HepG2 (cell line): ENCODE results near the gene CTSS. TPM values are rescaled to one million over a fixed set of nuclear protein-coding genes. Genes with fewer than 3 reads are reported as not detected.

Experiments used
- ATAC-seq: fragments of 200-7000 bp; cut with Tn5 transposase; 3 replicates; pipeline ENCODE4 v1.9.1; 2020; ENCODE audit warnings: mild to moderate bottlenecking, moderate library complexity
- BruUV-seq: library from RNA; stranded (reverse); fragments of 400-500 nt; replicated peaks from 2 replicates; lab custom pipeline; 2021; lab: Mats Ljungman, UMichigan
- CTCF ChIA-PET: fragments of 300-600 bp; formaldehyde crosslinking; extraction: SDS; loops from one replicate; lab custom pipeline; 2021; ENCODE audit warnings: low total read pairs, inconsistent platforms, low intra/inter-chr PET ratio; lab: Yijun Ruan, JAX
- POLR2A ChIA-PET: fragments of 350-600 bp; sonication (Branson Sonifier 250); formaldehyde crosslinking; loops from one replicate; lab custom pipeline; 2020; ENCODE audit warnings: antibody characterized with exemption, inconsistent platforms; lab: Yijun Ruan, JAX
- DNase-seq: peaks from one replicate; pipeline ENCODE4 v3.0.0-alpha.2; 2015; ENCODE audit warnings: low spot score
- FAIRE-seq: peaks from 3 replicates; lab custom pipeline; 2011; peaks lifted over from hg19 to GRCh38; lab: Jason Lieb, UNC
- H2AFZ ChIP-seq: one replicate; pipeline ENCODE4 v1.6.1; 2011; ENCODE audit warnings: low read length, inconsistent platforms
- H3K27ac ChIP-seq: fragments of 300-600 bp; 3 replicates; pipeline ENCODE4 v1.8.0; 2011; ENCODE audit warnings: mixed run types, mild to moderate bottlenecking, mixed read lengths, low read length, inconsistent platforms; ENCODE audit not compliant: insufficient read depth; ENCODE audit errors: extremely low read length
- H3K27me3 ChIP-seq, 2 experiments: fragments of 200-600 bp in 1 of 2; 2 replicates in 1 of 2; 3 replicates in 1 of 2; pipeline versions ENCODE4 v1.6.0 to v1.8.0; 2011; ENCODE audit warnings: low read length in 2 of 2, mild to moderate bottlenecking in 2 of 2, moderate library complexity in 2 of 2, inconsistent platforms in 1 of 2; ENCODE audit not compliant: insufficient read depth in 2 of 2, control insufficient read depth in 1 of 2
- H3K36me3 ChIP-seq, 2 experiments: fragments of 200-600 bp in 1 of 2; replicated peaks in 1 of 2; 2 replicates in 1 of 2; 3 replicates in 1 of 2; pipeline versions ENCODE4 v1.5.1 to v1.8.0; 2011; ENCODE audit warnings: low read length in 2 of 2, inconsistent platforms in 1 of 2; ENCODE audit not compliant: insufficient read depth in 2 of 2, control insufficient read depth in 1 of 2
- H3K4me1 ChIP-seq: 2 replicates; pipeline ENCODE4 v1.5.1; 2012; ENCODE audit warnings: low read length, inconsistent platforms; ENCODE audit not compliant: insufficient read depth
- H3K4me2 ChIP-seq: 2 replicates; pipeline ENCODE4 v1.6.0; 2011; ENCODE audit warnings: low read depth, low read length, inconsistent platforms
- H3K4me3 ChIP-seq, 3 experiments: fragments of 200-600 bp in 1 of 3; sonication (generic), shearing (Covaris generic) in 1 of 3; replicated peaks in 1 of 3; 2 replicates each; pipeline ENCODE4 v1.5.1; 2011 to 2016; ENCODE audit warnings: low read length in 3 of 3, inconsistent platforms in 2 of 3, low read depth in 2 of 3, mild to moderate bottlenecking in 2 of 3, control low read depth in 1 of 3, mixed read lengths in 1 of 3; ENCODE audit not compliant: insufficient read depth in 1 of 3
- H3K79me2 ChIP-seq: one replicate; pipeline ENCODE4 v1.6.1; 2011; ENCODE audit warnings: low read length, inconsistent platforms; ENCODE audit not compliant: insufficient read depth
- H3K9ac ChIP-seq: 2 replicates; pipeline ENCODE4 v1.6.0; 2011; ENCODE audit warnings: mild to moderate bottlenecking, low read depth, low read length, inconsistent platforms; ENCODE audit not compliant: insufficient read depth
- H3K9me3 ChIP-seq: 2 replicates; pipeline ENCODE4 v1.5.1; 2012; ENCODE audit warnings: mild to moderate bottlenecking, low read length
- H4K20me1 ChIP-seq: 2 replicates; pipeline ENCODE4 v1.6.0; 2011; ENCODE audit warnings: inconsistent platforms, mild to moderate bottlenecking, low read length, moderate library complexity; ENCODE audit not compliant: insufficient read depth
- HNRNPH1 ChIP-seq: fragments of 200-400 bp; formaldehyde crosslinking; optimal IDR thresholded peaks from 2 replicates; pipeline ENCODE3; 2017; ENCODE audit warnings: mild to moderate bottlenecking, low read depth, low read length
- WGBS: methylation state at CpG from one replicate; pipeline ENCODE4 v1.1.6; 2017; ENCODE audit warnings: low lambda C conversion rate; 5-methylcytosine and 5-hydroxymethylcytosine counted together
- in situ Hi-C: cut with HindIII; loops from 2 replicates; pipeline ENCODE4 v1.10.0; 2017; ENCODE audit warnings: low pct_unique_long_range_greater_than_20kb; ENCODE audit not compliant: extremely low pct_ligation_motif_present
- intact Hi-C: fragments of 100-400 bp; cut with micrococcal nuclease; formaldehyde crosslinking; loops from one replicate; pipeline ENCODE4 v1.10.0; 2022; ENCODE audit not compliant: unreplicated experiment
- polyA plus RNA-seq, 8 experiments: library from polyadenylated mRNA; depleted of rRNA in 3 of 8; stranded (reverse) in 7 of 8; unstranded in 1 of 8; fragments of >200 nt; fragmentation: Illumina TruSeq in 4 of 8; extraction: Trizol in 4 of 8; gene quantifications; 2 replicates each; pipeline versions ENCODE4 v1.2.1 to v1.2.3, GENCODE V29; 2011 to 2016; ENCODE audit warnings: low read depth in 4 of 8, missing spikeins in 1 of 8, mixed read lengths in 1 of 8; ENCODE audit not compliant: insufficient read depth in 1 of 8
- total RNA-seq, 5 experiments: library from RNA; depleted of rRNA; stranded (reverse); fragments of >200 nt; fragmentation: Illumina TruSeq; extraction: Trizol; gene quantifications; 2 replicates each; pipeline ENCODE4 v1.2.3, GENCODE V29; 2016; ENCODE audit warnings: low read depth in 1 of 5
- TF ChIP-seq, protein P1 (sequence below): IDR thresholded peaks from 2 replicates; pipeline ENCODE4 v1.6.1; 2012; ENCODE audit warnings: low read depth, low read length, improper control_type of control experiment
- TF ChIP-seq, protein P2 (sequence below): sonication (generic); formaldehyde crosslinking; IDR thresholded peaks from 2 replicates; pipeline ENCODE4 v1.4.0; 2020; ENCODE audit warnings: mild to moderate bottlenecking, missing genetic modification reagents, borderline replicate concordance
- TF ChIP-seq, protein P3 (sequence below): sonication (generic); formaldehyde crosslinking; IDR thresholded peaks from 2 replicates; pipeline ENCODE4 v1.4.0; 2020; ENCODE audit warnings: mild to moderate bottlenecking, missing genetic modification reagents

Gene CTSS
- total and polyA plus RNA-seq, 2 of the 13 experiments (the other 11 are each of a cell fraction or from before 2014, with no cell fraction given) = 0.33 to 1.0 TPM

DNA sequence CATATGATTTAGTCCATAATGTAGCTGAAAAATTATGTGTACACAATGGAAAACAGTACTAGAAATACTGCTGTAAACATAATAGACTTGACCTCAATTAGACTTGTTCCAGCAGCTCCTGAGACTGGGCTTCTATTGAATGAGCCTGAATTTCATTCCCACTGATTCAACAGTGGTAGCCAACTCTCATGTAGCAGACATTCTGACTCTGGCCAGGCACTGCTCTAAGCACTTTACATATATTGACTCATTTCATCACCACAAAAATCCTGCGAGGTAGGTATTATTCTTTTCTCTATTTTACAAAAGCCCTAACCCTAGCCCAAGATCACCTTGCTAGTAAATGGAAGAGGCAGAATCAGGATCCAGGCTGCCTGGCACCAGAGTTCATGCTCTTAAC is 12.8 kb upstream of the CTSS start (continued):
- TF ChIP-seq, protein P1, sequence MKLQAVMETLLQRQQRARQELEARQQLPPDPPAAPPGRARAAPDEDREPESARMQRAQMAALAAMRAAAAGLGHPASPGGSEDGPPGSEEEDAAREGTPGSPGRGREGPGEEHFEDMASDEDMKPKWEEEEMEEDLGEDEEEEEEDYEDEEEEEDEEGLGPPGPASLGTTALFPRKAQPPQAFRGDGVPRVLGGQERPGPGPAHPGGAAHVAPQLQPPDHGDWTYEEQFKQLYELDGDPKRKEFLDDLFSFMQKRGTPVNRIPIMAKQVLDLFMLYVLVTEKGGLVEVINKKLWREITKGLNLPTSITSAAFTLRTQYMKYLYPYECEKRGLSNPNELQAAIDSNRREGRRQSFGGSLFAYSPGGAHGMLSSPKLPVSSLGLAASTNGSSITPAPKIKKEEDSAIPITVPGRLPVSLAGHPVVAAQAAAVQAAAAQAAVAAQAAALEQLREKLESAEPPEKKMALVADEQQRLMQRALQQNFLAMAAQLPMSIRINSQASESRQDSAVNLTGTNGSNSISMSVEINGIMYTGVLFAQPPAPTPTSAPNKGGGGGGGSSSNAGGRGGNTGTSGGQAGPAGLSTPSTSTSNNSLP = no peak
- TF ChIP-seq, protein P2, sequence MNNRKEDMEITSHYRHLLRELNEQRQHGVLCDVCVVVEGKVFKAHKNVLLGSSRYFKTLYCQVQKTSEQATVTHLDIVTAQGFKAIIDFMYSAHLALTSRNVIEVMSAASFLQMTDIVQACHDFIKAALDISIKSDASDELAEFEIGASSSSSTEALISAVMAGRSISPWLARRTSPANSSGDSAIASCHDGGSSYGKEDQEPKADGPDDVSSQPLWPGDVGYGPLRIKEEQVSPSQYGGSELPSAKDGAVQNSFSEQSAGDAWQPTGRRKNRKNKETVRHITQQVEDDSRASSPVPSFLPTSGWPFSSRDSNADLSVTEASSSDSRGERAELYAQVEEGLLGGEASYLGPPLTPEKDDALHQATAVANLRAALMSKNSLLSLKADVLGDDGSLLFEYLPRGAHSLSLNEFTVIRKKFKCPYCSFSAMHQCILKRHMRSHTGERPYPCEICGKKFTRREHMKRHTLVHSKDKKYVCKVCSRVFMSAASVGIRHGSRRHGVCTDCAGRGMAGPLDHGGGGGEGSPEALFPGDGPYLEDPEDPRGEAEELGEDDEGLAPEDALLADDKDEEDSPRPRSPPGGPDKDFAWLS (CRISPR knock-in tag) = no peak
- TF ChIP-seq HNRNPH1 = no peak
- TF ChIP-seq, all 625 proteins: peak for 0

DNA sequence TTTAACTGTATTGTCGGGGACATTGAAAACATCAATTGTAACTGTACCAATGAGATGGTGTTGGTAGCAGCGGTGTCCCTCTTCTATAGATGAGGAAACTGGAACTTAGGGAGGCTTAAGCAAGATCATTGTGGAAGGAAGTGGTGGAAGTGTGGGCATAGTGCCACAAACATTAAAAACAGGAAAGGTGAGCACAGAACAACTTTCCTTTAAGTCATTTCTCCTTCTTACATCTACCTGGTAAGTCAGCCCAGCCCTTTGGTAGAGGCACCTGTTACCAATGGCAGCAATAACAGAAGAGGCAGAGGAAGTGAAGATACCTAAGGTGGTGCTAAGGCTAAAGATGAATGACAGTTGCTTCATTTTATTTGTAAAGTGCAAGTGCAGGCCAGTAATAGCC is 12.0 kb upstream of the CTSS start:
- in situ Hi-C loops = no loop called here
- H4K20me1 ChIP-seq = no peaks in the 10 kb centered on the region
- no TSS peak for BruUV-seq
- DNase-seq (no peak), ATAC-seq (no peak), FAIRE-seq (no peak)
- H3K36me3 ChIP-seq = no peaks in the 10 kb centered on the region
- H3K4me1 ChIP-seq = no peaks in the 10 kb centered on the region
- POLR2A ChIA-PET = no interaction called here
- intact Hi-C loops = no loop called here
- H3K79me2 ChIP-seq = no peaks in the 10 kb centered on the region
- no peak overlapping the region for H3K27ac ChIP-seq
- no peak overlapping the region for H2AFZ ChIP-seq
- no peak overlapping the region for H3K9ac ChIP-seq
- no peaks in the 10 kb centered on the region for H3K9me3 ChIP-seq
- H3K4me3 ChIP-seq = no peak overlapping the region
- no peaks in the 10 kb centered on the region for H3K27me3 ChIP-seq
- H3K4me2 ChIP-seq = no peak overlapping the region
- TF ChIP-seq, protein P3, sequence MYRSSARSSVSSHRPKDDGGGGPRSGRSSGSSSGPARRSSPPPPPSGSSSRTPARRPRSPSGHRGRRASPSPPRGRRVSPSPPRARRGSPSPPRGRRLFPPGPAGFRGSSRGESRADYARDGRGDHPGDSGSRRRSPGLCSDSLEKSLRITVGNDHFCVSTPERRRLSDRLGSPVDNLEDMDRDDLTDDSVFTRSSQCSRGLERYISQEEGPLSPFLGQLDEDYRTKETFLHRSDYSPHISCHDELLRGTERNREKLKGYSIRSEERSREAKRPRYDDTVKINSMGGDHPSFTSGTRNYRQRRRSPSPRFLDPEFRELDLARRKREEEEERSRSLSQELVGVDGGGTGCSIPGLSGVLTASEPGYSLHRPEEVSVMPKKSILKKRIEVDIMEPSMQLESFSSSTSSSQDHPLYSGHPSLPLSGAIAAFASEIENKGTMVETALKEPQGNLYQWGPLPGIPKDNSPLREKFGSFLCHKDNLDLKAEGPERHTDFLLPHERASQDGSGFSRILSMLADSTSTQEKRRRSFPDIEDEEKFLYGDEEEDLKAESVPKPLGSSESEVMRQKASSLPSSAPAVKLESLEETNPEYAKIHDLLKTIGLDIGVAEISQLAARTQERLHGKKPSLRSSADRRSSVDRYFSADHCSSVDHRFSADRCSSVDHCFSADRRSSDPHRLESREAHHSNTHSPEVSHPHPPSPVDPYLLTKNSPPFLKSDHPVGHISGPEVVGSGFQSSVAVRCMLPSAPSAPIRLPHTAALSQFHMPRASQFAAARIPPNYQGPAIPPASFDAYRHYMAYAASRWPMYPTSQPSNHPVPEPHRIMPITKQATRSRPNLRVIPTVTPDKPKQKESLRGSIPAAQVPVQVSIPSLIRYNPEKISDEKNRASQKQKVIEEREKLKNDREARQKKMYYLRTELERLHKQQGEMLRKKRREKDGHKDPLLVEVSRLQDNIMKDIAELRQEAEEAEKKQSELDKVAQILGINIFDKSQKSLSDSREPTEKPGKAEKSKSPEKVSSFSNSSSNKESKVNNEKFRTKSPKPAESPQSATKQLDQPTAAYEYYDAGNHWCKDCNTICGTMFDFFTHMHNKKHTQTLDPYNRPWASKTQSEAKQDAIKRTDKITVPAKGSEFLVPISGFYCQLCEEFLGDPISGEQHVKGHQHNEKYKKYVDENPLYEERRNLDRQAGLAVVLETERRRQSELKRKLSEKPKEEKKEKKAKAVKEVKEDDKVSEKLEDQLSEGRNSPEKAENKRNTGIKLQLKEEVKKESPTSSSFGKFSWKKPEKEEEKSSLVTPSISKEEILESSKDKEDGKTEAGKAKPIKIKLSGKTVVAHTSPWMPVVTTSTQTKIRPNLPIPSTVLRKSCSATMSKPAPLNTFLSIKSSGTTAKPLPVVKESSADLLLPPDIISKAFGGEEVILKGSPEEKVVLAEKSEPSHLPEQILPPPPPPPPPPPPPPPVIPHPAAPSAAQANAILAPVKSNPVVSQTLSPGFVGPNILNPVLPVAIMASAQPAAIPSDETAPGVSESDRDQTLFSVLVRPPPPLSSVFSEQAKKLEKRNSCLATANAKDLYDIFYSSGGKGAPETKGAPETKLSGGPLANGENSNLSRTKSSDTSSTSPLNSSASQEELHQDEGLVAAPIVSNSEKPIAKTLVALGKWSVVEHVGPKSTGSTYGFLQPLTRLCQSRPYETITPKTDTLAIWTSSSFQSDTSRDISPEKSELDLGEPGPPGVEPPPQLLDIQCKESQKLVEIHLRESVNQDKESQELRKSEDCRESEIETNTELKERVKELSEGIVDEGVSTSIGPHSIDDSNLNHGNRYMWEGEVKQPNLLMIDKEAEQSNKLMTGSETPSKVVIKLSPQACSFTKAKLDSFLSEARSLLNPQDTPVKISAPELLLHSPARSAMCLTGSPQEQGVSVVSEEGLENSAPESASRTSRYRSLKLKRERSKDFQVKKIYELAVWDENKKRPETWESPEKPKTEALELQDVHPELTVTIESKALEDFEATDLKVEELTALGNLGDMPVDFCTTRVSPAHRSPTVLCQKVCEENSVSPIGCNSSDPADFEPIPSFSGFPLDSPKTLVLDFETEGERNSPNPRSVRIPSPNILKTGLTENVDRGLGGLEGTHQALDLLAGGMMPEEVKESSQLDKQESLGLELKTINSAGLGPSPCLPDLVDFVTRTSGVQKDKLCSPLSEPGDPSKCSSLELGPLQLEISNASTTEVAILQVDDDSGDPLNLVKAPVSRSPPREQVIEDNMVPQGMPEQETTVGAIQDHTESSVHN (CRISPR knock-in tag) = no peak
- CTCF ChIA-PET = no interaction called here
- WGBS = 50% methylated on average over 2 of the region's 2 CpGs
